H9 (cell line): ENCODE data around the gene DPP3. TPM values are rescaled to one million over a fixed set of nuclear protein-coding genes. Genes with fewer than 3 reads are reported as not detected.

Experiments
- DNase-seq: peaks from one replicate; pipeline ENCODE4 v3.0.0-alpha.2; 2017
- H2AFZ ChIP-seq: one replicate; pipeline ENCODE4 v1.6.1; 2013; ENCODE audit warnings: mild to moderate bottlenecking, low read length, control low read depth, moderate library complexity
- H2AK5ac ChIP-seq: 2 replicates; pipeline ENCODE4 v1.6.1; 2013; ENCODE audit warnings: low read length, control low read depth, mixed read lengths; ENCODE audit not compliant: insufficient read length
- H2BK120ac ChIP-seq: one replicate; pipeline ENCODE4 v1.6.1; 2013; ENCODE audit warnings: low read depth, mild to moderate bottlenecking, low read length, control low read depth, inconsistent platforms; ENCODE audit not compliant: poor library complexity, severe bottlenecking
- H2BK12ac ChIP-seq: 2 replicates; pipeline ENCODE4 v1.6.1; 2013; ENCODE audit warnings: low read length, control low read depth, mixed read lengths, low read depth; ENCODE audit not compliant: insufficient read length
- H2BK15ac ChIP-seq: 2 replicates; pipeline ENCODE4 v1.6.1; 2013; ENCODE audit warnings: low read depth, low read length, control low read depth
- H2BK20ac ChIP-seq: one replicate; pipeline ENCODE4 v1.6.1; 2013; ENCODE audit warnings: low read depth, mild to moderate bottlenecking, low read length, control low read depth, inconsistent platforms; ENCODE audit not compliant: poor library complexity, severe bottlenecking
- H2BK5ac ChIP-seq: 2 replicates; pipeline ENCODE4 v1.6.1; 2013; ENCODE audit warnings: low read length, control low read depth, mixed read lengths; ENCODE audit not compliant: insufficient read length
- H3K14ac ChIP-seq: 2 replicates; pipeline ENCODE4 v1.6.1; 2013; ENCODE audit warnings: low read length, control low read depth; ENCODE audit not compliant: insufficient read depth
- H3K18ac ChIP-seq: 2 replicates; pipeline ENCODE4 v1.6.1; 2013; ENCODE audit warnings: low read depth, mild to moderate bottlenecking, mixed read lengths, low read length, control low read depth; ENCODE audit not compliant: insufficient read length
- H3K23ac ChIP-seq: 2 replicates; pipeline ENCODE4 v1.6.1; 2013; ENCODE audit warnings: low read length, control low read depth, mixed read lengths, low read depth; ENCODE audit not compliant: insufficient read length
- H3K23me2 ChIP-seq: 2 replicates; pipeline ENCODE4 v1.6.1; 2013; ENCODE audit warnings: low read depth, mild to moderate bottlenecking, mixed read lengths, low read length, control low read depth; ENCODE audit not compliant: insufficient read length, poor library complexity, severe bottlenecking
- H3K27ac ChIP-seq: 2 replicates; pipeline ENCODE4 v1.5.1; 2013; ENCODE audit warnings: low read length, control low read depth, mixed read lengths, low read depth; ENCODE audit not compliant: insufficient read length
- H3K27me3 ChIP-seq: 2 replicates; pipeline ENCODE4 v1.6.1; 2013; ENCODE audit warnings: low read length, control low read depth, inconsistent platforms; ENCODE audit not compliant: insufficient read depth
- H3K4ac ChIP-seq: 2 replicates; pipeline ENCODE4 v1.6.1; 2013; ENCODE audit warnings: low read depth, mild to moderate bottlenecking, control low read depth, inconsistent platforms, low read length, moderate library complexity
- H3K4me1 ChIP-seq: 2 replicates; pipeline ENCODE4 v1.6.1; 2013; ENCODE audit warnings: low read length, control low read depth, inconsistent platforms; ENCODE audit not compliant: insufficient read depth
- H3K4me2 ChIP-seq: 2 replicates; pipeline ENCODE4 v1.6.1; 2013; ENCODE audit warnings: low read length, control low read depth, mixed read lengths; ENCODE audit not compliant: insufficient read length, insufficient read depth
- H3K56ac ChIP-seq: 2 replicates; pipeline ENCODE4 v1.6.1; 2013; ENCODE audit warnings: low read depth, mild to moderate bottlenecking, mixed read lengths, low read length, control low read depth; ENCODE audit not compliant: insufficient read length
- H3K79me1 ChIP-seq: 2 replicates; pipeline ENCODE4 v1.6.1; 2013; ENCODE audit warnings: low read depth, mild to moderate bottlenecking, moderate library complexity, low read length, control low read depth, inconsistent platforms; ENCODE audit not compliant: insufficient read depth, poor library complexity, severe bottlenecking
- H3K79me2 ChIP-seq: 2 replicates; pipeline ENCODE4 v1.6.1; 2013; ENCODE audit warnings: low read length, control low read depth, inconsistent platforms; ENCODE audit not compliant: insufficient read depth
- H3K9ac ChIP-seq: 2 replicates; pipeline ENCODE4 v1.6.1; 2013; ENCODE audit warnings: low read length, control low read depth, mixed read lengths; ENCODE audit not compliant: insufficient read length; ENCODE audit errors: extremely low read depth
- H3K9me3 ChIP-seq: one replicate; pipeline ENCODE4 v1.6.1; 2013; ENCODE audit warnings: low read depth, low read length, inconsistent platforms; ENCODE audit not compliant: control insufficient read depth
- H3T11ph ChIP-seq: one replicate; pipeline ENCODE4 v1.6.1; 2013; ENCODE audit warnings: mild to moderate bottlenecking, low read length, control low read depth, inconsistent platforms
- H4K20me1 ChIP-seq: one replicate; pipeline ENCODE4 v1.6.1; 2013; ENCODE audit not compliant: control insufficient read depth, insufficient read length, insufficient read depth
- H4K5ac ChIP-seq: 2 replicates; pipeline ENCODE4 v1.6.1; 2013; ENCODE audit warnings: low read depth, mild to moderate bottlenecking, mixed read lengths, low read length, control low read depth; ENCODE audit not compliant: insufficient read length
- H4K8ac ChIP-seq: replicated peaks from 2 replicates; pipeline ENCODE4 v1.6.1; 2013; ENCODE audit warnings: low read length, control low read depth, mixed read lengths, low read depth; ENCODE audit not compliant: insufficient read length
- H4K91ac ChIP-seq: 2 replicates; pipeline ENCODE4 v1.6.1; 2013; ENCODE audit warnings: low read depth, mild to moderate bottlenecking, moderate library complexity, mixed read lengths, low read length, control low read depth; ENCODE audit not compliant: insufficient read length
- H3K27ac Mint-ChIP-seq, 3 experiments: 2 replicates in 2 of 3; 3 replicates in 1 of 3; pipeline ENCODE4 v1.8.0; 2020 to 2021; ENCODE audit warnings: mixed read lengths in 3 of 3, mild to moderate bottlenecking in 1 of 3, moderate library complexity in 1 of 3
- H3K27me3 Mint-ChIP-seq: 2 replicates; pipeline ENCODE4 v1.8.0; 2021; ENCODE audit warnings: low read depth, mild to moderate bottlenecking, moderate library complexity, mixed read lengths
- H3K36me3 Mint-ChIP-seq, 3 experiments: 2 replicates in 2 of 3; 3 replicates in 1 of 3; pipeline ENCODE4 v1.8.0; 2020 to 2021; ENCODE audit warnings: low read depth in 3 of 3, mixed read lengths in 3 of 3; ENCODE audit not compliant: insufficient read depth in 1 of 3
- H3K4me1 Mint-ChIP-seq, 2 experiments: 2 replicates each; pipeline ENCODE4 v1.8.0; 2020; ENCODE audit warnings: mixed read lengths in 2 of 2
- H3K4me3 Mint-ChIP-seq, 2 experiments: 2 replicates in 1 of 2; 3 replicates in 1 of 2; pipeline ENCODE4 v1.8.0; 2020 to 2021; ENCODE audit warnings: mild to moderate bottlenecking in 2 of 2, mixed read lengths in 2 of 2, moderate library complexity in 1 of 2
- H3K9me3 Mint-ChIP-seq, 2 experiments: 2 replicates in 1 of 2; 3 replicates in 1 of 2; pipeline ENCODE4 v1.8.0; 2020; ENCODE audit warnings: mild to moderate bottlenecking in 2 of 2, mixed read lengths in 2 of 2, moderate library complexity in 1 of 2
- WGBS: extraction: QIAGEN DNeasy Blood & Tissue Kit; methylation state at CpG from one replicate; pipeline ENCODE4 v1.1.7; 2013; ENCODE audit warnings: missing lambda C conversion rate, low lambda C conversion rate, mixed read lengths; ENCODE audit not compliant: insufficient read length; ENCODE audit errors: extremely low coverage; 5-methylcytosine and 5-hydroxymethylcytosine counted together
- total RNA-seq: library from RNA; stranded (reverse); gene quantifications from 2 replicates; pipeline ENCODE4 v1.2.1, GENCODE V29; 2021
- TF ChIP-seq, protein P1 (sequence below): fragments of 200-600 bp; sonication (generic); conservative IDR thresholded peaks from 3 replicates; pipeline ENCODE4 v1.8.0; 2021; ENCODE audit warnings: antibody characterized with exemption, mild to moderate bottlenecking

The DPP3 gene
- total RNA-seq, 1 experiment from 2014 or later = 85.3 TPM

DNA sequence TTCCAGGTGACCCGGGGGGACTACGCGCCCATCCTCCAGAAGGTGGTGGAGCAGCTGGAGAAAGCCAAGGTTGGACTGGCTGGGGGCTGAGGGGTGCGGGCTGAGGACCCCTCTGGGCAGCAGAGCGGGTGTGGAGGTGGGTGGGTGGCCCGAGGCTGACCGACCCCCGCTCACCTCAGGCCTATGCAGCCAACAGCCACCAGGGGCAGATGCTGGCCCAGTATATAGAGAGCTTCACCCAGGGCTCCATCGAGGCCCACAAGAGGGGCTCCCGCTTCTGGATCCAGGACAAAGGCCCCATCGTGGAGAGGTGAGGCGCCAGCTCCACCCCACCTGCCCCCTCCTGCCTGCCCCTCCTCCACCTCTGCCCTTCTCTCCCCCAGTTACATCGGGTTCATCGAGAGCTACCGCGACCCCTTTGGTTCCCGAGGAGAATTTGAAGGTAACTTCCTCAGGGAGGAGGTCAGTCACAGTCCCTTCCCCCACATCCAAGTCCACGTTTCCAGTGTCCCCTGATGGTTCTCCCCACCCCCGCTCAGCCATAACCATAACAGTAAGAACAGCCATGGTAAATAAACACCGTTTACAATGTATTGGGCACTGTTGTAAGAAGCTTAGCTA is 11.2 kb downstream of the DPP3 start:
- no peak overlapping the region for H2BK20ac ChIP-seq
- H4K91ac ChIP-seq = no peak overlapping the region
- no peak overlapping the region; a peak in 1 of 5 replicates for H3K4me3 Mint-ChIP-seq
- H3K27ac ChIP-seq = no peak overlapping the region
- no peak overlapping the region for H3K56ac ChIP-seq
- H3K27me3 Mint-ChIP-seq = no peaks in the 10 kb centered on the region
- no peak overlapping the region for H2BK15ac ChIP-seq
- no peaks in the 10 kb centered on the region for H3K79me1 ChIP-seq
- H3K9me3 ChIP-seq = no peaks in the 10 kb centered on the region
- H3K18ac ChIP-seq = no peak overlapping the region
- H2BK120ac ChIP-seq = no peak overlapping the region
- H3K4me1 ChIP-seq = no peaks in the 10 kb centered on the region
- H2AFZ ChIP-seq = no peak overlapping the region
- H3K79me2 ChIP-seq = no peaks in the 10 kb centered on the region
- TF ChIP-seq, protein P1, sequence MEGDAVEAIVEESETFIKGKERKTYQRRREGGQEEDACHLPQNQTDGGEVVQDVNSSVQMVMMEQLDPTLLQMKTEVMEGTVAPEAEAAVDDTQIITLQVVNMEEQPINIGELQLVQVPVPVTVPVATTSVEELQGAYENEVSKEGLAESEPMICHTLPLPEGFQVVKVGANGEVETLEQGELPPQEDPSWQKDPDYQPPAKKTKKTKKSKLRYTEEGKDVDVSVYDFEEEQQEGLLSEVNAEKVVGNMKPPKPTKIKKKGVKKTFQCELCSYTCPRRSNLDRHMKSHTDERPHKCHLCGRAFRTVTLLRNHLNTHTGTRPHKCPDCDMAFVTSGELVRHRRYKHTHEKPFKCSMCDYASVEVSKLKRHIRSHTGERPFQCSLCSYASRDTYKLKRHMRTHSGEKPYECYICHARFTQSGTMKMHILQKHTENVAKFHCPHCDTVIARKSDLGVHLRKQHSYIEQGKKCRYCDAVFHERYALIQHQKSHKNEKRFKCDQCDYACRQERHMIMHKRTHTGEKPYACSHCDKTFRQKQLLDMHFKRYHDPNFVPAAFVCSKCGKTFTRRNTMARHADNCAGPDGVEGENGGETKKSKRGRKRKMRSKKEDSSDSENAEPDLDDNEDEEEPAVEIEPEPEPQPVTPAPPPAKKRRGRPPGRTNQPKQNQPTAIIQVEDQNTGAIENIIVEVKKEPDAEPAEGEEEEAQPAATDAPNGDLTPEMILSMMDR = peak; percentile 77
- H3K4me1 Mint-ChIP-seq = peaks cover 8 to 11% of the 10 kb centered on the region in 2 experiments
- no peak overlapping the region for H3K4ac ChIP-seq
- H3K14ac ChIP-seq = no peak overlapping the region
- H2BK12ac ChIP-seq = no peak overlapping the region
- peak overlapping the region in 2 of 3 experiments; percentile 44 to 49; a peak in 2 of 7 replicates for H3K27ac Mint-ChIP-seq
- no peak overlapping the region for H4K5ac ChIP-seq
- H4K20me1 ChIP-seq = no peaks in the 10 kb centered on the region
- no peak overlapping the region for H2BK5ac ChIP-seq
- no peak overlapping the region for H3K9ac ChIP-seq
- H3K36me3 Mint-ChIP-seq = peaks cover 8 to 65% (median 36%) of the 10 kb centered on the region in 3 experiments; a peak in 6 of 7 replicates
- no CpG with 5 or more reads among the region's 20 CpGs for WGBS
- no peak overlapping the region for H4K8ac ChIP-seq
- no peak overlapping the region for H3K23ac ChIP-seq
- H3T11ph ChIP-seq = no peak overlapping the region
- H3K9me3 Mint-ChIP-seq = no peaks in the 10 kb centered on the region
- H3K23me2 ChIP-seq = no peaks in the 10 kb centered on the region
- no peak overlapping the region for H3K4me2 ChIP-seq
- no peaks in the 10 kb centered on the region for H3K27me3 ChIP-seq
- H2AK5ac ChIP-seq = no peak overlapping the region
- DNase-seq = peak; percentile 74
